ENCODE results near the gene FAM81B.

FAM81B gene

DNA sequence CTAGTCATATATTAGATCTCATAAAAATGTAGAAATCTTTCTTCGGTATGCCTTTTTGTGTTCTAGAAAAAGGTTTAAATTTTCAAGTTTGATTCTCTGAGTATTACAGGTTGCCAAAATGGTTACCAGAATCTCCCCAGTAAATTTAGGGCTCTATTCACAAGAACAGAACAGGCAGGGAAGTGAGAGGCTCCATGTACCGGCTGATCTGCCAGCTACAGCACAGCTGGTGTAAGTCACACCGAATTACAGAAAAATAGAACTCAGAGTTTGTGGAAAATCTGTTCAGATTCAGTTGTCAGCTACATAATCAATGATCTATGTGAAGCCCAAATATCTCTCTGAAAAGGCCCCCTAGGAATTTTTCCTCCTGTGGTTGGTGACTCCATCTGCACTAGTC lies 10.5 kb downstream of the FAM81B start:
- no peak for DNase-seq (ENCODE audit: low read depth, low spot score)

DNA sequence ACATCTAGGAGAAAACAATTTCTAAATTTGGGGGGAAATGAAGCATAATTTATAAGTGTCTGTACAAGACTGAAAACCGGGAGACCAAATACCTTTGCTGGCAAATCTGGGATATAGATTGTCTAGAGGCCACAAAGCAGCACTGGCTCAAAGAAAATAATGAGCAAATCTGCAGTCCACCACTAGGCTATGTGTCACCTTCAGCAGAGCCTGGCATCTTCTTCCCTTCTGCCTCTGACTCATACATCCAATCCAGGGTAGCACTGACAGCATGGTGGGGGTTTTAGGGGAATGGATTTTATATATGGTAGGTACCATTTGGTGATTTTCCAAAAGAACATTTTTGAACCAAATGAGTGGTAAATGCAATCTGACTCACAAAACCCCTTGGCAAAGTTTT lies 12.8 kb downstream of the FAM81B start:
- DNase-seq (ENCODE audit: low read depth, low spot score): no peak

DNA sequence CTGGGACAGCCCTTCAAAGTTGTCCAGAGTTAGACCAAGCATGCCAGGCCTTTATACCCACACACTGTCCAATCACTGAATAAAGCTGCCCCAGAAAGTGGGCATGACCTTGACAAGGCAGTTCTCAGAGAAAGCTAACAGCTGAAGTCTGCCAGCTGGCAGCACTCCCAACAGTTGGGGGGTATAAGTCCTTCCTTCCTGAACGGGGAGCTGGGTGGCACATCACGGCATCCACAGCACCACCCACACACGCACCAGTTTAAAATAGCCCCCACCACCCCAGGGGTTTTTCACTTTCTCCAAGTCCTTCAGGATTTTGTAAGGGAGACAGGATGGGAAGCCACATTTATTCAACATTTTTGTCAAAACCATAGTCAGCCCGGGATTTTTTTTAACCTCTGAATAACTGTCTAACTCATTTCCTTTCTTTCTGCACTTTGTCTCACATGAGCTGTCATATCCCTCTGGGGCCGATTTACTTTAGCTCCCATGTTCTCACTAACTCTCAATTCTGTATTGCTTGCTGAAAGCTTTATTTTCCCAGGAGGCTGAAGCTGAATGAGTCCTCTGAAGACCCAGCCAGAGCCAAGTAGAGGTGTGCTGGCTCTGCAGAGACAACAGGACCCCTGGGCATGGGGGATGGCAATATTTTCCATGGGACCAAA lies 15.4 kb downstream of the FAM81B start:
- no peak for DNase-seq (ENCODE audit: low read depth, low spot score)

DNA sequence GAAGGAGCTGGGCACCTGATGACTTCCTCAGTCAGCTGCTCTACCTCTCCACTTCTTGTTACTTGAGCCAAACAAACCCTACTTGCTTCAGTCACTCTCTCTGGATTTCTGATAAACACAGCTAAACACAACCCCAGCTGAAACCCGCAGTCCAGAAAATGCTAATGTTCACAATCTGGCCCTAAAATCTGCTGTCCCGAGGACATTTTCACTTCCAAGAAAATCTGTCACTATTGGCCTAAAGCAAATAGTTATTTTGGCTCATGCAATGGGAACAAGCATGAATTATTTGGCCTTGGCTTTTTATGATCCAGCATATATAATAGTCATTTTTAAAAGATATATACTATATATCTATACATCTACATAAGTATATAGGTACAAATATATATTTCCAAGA lies 19.1 kb downstream of the FAM81B start:
- no peak for DNase-seq (ENCODE audit: low read depth, low spot score)

DNA sequence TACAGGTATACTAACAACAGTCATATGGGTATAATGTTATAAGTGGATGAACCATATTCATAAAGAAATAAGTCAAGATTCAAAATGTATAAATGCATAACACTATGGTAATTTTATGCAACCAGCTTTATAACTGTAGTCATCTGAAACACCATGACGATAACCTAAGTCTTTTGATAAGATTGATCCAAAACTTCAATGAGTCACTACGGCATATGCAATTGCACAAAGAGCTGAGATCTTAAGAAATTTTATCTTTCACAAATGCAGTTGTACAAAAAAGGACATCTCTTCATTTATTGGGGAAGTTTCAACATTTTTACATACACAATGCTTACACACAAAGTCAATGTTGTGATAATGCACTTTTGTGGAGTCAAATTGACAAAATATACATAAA lies 20.3 kb downstream of the FAM81B start:
- DNase-seq (ENCODE audit: low read depth, low spot score): no peak

DNA sequence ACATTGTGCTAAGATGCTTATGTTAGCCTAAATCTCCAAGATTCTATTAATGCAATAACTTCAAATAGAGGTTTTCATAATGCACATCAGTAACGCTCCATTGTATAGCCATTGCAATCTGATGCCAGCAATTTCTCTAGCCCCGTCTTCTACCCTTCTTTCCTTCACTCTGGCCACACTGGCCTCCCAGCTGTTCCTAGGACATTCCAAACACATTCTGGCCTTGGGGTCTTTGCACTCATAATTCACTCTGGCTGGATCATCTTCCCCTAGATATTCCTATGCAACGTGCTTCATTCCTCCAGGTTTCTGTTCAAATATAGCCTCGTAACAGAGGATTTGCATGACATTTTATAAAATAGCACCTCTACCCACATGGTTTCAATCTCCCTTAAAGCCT lies 23.3 kb downstream of the FAM81B start:
- DNase-seq (ENCODE audit: low read depth, low spot score): no peak

DNA sequence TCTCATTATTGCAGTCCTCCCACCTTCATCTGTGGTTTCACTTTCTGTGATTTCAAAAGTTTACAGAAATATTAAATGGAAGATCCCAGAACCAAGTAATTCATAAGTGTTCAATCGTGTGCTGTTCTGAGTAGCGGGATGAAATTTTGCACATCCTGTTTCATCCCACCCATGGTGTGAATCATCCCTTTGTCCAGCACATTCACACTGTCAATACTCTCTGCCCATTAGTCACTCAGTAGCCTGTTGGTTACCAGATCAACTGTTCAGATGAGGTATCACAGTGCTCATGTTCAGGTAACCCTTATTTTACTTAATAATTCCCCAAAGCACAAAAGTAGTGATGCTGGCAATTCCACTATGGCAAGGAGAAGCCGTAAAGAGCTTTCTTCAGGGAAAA lies 26.8 kb downstream of the FAM81B start:
- no peak for DNase-seq (ENCODE audit: low read depth, low spot score)

DNA sequence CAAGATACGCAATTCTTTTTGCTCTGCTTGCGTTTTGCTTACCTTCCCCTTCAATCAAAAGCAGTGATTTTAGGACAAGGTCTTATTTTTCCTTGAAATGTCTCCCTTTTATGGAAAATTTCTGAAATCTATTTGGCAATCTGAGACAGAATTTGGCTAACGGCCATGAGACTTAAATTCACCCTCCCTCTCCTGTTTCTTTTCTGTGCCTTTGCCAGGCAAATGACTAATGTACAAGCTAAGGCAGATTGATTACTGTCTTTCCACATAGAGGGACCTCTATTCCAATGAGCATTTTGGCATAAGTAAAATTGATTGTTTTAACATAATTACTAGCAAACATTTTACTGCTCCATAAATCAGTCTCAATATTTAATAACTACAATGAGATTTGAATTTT lies 31.7 kb downstream of the FAM81B start:
- DNase-seq (ENCODE audit: low read depth, low spot score): no peak

DNA sequence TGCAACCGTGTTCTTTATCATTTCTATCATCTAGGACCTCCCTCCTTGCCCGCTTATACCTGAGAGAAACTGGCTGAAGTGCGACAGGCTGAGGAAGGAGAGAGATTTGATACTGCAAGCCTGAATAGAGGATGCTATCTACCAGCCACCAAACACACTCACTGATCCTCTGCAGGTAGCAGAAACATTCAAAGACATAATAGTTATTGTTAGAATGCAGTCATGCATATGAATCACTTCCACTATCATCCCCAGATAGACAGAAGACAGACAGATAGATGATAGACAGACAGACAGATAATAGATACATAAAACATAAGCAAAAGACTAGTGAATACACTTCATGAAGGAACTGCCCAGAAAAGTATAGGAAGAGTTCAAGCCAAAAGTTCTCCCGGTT lies 32.9 kb downstream of the FAM81B start:
- no peak for DNase-seq (ENCODE audit: low read depth, low spot score)

DNA sequence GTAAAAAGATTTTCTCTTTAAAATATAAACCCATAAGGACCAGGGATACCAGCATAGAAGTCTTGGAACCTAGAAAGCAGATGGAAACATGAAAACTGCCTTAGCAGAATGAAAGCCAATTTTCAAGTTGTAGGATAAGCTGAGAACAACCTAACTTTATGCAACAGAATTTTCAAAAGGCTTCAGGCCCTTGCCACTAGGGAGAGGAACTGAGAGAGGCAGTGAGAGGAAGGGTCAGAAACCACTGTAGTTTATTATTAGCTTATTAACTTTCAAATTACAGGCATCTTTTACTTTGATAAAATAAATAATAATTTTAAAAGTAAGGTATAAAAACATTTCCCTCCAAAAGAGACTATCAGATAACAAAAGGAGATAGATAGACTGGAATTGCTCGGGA lies 33.4 kb downstream of the FAM81B start:
- no peak for DNase-seq (ENCODE audit: low read depth, low spot score)

DNA sequence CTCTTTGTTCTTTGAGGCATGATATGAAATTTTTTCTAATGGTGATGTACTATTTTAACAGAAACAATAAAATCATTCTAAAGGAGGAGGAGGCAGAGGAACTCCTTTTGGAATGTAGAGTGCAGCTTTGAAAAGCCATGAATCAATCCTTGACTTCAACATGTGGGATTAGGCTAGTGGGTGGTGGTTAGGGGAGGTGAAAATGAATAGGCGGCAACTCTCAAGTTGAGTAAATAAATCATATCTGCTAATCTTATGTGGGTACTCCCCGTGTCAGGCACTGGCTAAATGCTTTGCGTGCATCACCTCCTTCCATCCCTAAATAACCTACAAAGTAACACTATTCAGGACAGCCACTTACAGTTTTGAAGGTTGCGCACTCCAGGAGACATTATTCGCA lies 35.1 kb downstream of the FAM81B start:
- no peak for DNase-seq (ENCODE audit: low read depth, low spot score)

DNA sequence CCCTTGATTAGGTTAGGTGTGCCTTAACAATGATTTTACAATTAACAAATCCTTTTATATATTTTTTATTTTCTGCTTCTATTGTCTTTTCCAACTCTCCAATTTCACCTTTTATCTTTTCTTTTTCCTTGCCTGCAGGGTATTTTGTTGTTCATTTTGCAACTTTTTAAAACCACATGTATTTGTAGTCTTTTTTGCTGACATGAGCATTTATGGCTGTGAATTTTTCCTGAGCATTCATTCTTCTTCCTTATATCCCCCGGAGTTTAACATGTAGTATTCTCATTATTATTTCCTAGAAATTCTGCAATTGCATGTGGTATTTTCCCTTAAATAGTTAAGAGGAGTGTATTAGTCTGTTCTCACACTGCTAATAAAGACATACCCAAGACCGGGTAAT lies 41.6 kb downstream of the FAM81B start:
- DNase-seq (ENCODE audit: low read depth, low spot score): no peak

DNA sequence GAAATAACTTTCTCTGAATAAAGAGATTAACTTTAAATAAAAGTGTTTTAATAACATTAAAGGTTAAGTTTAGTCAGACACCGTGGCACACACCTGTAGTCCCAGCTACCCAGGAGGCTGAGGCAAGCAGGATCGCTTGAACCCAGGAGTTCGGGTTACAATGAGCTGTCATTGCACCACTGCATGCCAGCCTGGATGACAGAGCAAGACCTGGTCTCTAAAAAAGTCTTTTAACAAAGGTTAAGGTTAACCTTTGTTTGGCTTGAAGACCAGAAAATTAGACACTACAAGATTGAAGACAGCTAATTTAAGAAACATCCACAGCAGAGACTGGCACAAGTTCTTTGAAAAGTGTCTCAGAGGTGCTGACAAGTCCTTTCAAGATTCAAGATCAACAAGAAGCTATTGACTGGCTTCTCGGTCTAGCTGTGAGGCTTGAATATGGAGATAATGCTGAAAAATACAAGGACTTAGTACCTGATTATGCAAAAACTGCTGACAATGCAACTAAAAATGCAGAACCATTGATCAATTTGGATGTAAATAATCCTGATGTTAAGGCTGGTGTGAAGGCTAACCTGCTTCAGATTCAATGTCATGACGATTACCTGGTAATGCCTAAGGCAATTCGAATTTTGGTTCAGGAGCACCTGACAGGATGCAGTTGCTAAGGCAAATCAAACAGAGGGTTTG lies 48.8 kb downstream of the FAM81B start:
- DNase-seq (ENCODE audit: low read depth, low spot score): no peak

DNA sequence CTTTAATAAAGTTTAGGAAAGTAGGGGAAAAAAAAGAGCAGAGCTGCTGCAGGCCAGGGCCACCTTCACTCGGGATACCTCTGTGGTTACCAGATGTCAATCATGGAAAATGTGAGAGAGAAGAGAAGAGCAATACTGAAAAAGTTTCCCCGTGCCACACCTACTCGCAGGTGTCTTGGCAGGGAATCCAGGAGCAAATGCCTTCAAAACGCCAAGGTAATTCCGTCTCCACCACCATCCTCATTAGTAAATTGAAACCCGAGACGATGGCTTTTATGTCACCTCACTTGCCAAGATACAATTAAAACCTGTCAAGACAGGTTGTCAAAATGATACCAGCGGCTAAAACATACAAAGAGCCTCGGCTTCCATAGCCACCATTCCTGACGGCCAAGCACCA lies 49.7 kb downstream of the FAM81B start:
- DNase-seq (ENCODE audit: low read depth, low spot score): no peak

DNA sequence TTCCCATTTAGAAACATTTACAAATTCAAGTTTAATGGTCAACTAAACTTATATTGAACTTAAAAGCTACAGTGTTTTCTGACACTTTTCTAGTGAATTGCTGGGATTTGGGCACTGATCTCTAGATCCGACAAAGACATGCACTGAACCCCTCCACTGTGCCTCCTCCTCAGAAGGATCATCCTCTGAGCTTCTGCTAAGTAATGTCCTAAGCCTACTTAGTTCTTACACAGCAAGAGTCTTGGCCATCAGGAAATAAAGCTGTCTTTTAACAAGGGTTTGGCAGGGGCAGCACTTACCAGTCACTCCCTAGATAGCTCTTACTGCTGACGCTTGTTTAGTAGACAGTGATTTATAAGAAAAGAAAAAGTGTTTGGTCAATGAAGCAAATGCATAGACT lies 50.5 kb downstream of the FAM81B start:
- no peak for DNase-seq (ENCODE audit: low read depth, low spot score)

DNA sequence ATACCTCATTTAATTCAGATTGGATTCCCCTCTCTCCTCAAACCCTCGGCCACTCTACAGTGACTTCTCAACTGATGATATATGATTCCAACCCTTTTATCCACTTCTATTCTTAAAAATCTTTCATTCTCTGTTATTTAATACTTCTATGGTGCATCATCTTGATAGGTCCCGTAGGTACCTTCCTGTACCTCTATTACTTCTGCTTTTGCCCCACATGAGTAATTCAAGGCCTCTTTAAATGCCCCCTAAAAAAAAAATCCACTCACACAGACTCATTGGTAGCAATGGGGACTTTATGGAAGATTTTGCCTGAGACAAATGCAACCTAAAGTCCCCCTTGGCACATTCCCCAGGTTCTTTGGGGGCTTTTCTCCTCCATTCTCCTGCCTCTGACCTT lies 54.3 kb downstream of the FAM81B start:
- DNase-seq (ENCODE audit: low read depth, low spot score): no peak

DNA sequence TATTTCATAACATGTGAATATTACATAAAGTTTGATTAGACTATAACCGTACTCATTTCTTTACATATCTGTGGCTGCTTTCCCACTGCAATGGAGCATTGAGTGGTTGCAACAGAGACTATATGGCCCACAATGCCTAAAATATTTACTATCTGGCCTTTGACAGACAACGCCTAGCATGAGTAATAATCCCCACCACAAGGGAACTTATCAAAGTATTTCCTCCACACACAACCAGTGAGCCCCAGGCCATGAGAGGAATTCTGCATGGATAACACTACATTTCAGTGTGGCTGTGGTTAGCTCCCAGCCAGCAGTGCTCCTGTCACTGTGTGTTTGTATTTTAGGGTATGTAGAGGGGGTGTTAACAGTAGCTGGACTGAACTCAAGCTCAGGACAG lies 54.8 kb downstream of the FAM81B start:
- DNase-seq (ENCODE audit: low read depth, low spot score): no peak

DNA sequence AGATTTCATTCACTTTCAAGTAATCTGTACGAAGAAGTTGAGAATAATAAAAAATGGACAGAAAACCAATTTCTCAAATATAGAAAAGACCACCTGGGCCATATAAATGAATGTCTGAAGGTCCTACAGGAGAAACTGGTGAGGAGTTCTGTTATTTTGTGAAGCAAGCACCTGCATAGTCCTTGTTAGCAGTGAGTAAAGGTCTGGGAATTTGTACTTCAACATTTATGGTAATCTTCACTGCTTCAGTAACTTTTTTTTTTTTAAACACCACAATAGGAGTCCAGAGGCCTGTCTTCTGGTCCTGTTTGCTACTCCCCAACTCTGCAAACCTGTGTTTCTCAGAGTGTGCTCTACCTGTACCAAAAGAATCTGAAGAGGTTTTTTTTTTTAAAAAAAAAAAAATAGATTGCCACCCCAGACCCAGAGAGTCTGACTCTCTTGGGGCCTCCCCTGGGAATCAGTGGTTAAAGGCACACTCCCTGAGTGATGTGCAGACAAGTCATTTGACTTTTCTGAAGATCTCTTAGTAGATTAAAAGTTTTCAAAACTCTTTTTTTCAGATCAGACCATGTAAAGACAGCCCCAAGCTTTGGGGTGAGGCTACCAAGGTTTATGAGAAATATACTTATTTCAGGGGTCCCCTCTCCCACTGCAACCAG lies 55.5 kb downstream of the FAM81B start:
- no peak for DNase-seq (ENCODE audit: low read depth, low spot score)

DNA sequence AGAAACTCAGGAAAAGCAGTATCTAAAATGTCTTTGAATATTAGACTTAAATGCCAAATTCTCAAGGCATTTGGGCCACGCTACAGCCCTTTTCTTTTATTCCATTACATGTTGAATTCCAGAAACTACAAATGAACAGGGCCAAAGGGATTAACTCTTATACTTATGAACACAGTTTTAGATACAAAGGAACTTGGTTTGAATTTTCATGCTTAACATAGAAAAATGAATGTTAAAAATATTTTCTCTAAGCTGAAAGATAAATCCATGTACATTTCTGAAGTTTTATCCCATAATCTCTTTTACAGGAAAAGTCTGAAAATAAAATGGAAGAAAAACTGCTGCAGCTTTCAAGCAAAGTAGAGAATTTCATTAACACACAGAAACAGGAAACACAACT lies 56.8 kb downstream of the FAM81B start:
- DNase-seq (ENCODE audit: low read depth, low spot score): no peak

DNA sequence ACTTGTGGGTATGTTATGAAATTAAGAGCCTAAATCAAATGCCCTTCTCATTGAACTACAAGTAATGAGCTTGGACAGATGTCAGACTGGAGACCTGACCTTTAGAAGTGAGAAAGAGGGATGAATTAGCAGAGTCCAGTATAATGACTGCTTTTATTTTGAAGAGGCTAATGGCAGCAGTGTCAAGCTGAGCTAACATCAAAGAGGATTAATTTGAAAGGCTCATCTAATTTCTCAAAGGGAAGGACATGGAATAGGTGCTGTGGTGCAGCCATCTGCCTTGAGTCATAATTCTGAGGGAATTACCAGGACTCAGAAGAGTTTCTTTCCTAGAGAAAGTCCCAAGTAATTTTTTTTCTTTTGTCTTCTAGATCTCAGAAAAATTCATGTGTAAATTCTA lies 57.6 kb downstream of the FAM81B start:
- no peak for DNase-seq (ENCODE audit: low read depth, low spot score)

DNA sequence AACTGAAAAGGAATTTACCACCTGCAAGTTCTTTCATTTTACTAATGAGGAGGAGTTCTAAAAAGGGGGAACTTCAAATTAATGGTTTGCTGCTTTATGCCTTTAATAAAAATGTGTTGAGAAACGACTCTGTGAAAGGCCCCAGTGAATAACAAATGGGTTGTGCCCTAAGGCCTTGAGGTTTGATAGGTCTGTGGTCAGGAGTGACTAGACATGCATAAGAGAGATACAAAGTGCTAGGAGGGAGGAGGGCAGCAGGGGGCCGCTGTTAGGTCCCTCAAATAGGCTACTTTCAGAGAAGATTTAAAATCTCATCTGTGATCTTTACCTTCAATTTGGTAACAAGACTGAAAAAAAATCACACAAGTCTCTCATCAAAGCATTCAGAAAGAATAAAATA lies 58.3 kb downstream of the FAM81B start:
- no peak for DNase-seq (ENCODE audit: low read depth, low spot score)

DNA sequence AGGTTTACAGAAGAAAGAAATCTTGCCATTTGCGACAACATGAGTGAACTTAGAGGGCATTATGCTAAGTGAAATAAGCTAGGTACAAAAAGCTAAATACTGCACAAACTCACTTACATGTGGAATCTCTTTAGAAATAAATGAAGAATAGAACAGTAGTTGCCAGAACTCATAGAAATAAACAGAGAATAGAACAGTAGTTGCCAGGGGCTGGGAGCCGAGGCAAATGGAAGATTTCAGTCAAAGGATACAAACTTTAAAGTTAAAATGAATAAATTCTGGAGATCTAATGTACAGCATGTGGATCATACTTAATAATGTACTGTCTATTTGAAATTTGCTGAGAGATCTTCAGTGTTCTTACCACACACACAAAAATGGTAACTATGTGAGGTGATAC lies 63.4 kb downstream of the FAM81B start:
- DNase-seq (ENCODE audit: low read depth, low spot score): no peak

DNA sequence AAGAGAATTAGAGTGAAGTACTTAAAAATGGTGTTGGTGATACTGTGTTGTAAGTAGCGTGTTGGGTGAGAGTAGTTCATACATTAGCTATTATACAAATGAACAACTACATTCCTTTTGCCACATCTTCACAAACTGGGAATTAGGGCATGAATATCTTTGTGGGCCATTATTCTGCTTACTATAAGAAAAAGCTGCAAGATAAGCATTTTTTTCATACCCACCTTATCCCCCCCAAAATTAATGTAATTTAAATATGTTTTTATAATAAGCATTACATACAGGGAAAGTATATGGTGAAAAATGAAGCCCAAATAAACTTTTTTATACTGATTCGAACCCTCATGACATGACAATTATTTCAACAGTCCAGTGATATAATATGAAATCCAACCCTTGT lies 69.5 kb downstream of the FAM81B start:
- no peak for DNase-seq (ENCODE audit: low read depth, low spot score)

All from activated CD4-positive, CD25-positive, alpha-beta regulatory T cell treated with anti-CD3 and anti-CD28 coated beads, Interleukin-2, amount 50 U/mL, for 16 hours (primary cell).